GM13976 (cell line): ENCODE results near the gene SH3RF3.
"Not testable (repeated sequence)": the region's sequence is repeated elsewhere in the genome, so short reads cannot be mapped to it uniquely, and the experiment has no call there.

Experiments
- DNase-seq: peaks from one replicate; pipeline ENCODE4 v3.0.0; 2012; ENCODE audit warnings: low spot score
- in situ Hi-C: fragments of 300-500 bp; cut with MboI; formaldehyde crosslinking; loops from one replicate; pipeline ENCODE4 v1.12.0; 2022; ENCODE audit warnings: low sequenced_read_pairs, mixed read lengths, inconsistent platforms; ENCODE audit not compliant: unreplicated experiment
- TF ChIP-seq, protein P1 (sequence below): IDR thresholded peaks from 2 replicates; pipeline ENCODE4 v1.5.1; 2012; ENCODE audit warnings: borderline replicate concordance, mild to moderate bottlenecking; ENCODE audit not compliant: insufficient read depth; ENCODE audit errors: extremely low read depth, missing control alignments, control extremely low read depth

The SH3RF3 gene

DNA sequence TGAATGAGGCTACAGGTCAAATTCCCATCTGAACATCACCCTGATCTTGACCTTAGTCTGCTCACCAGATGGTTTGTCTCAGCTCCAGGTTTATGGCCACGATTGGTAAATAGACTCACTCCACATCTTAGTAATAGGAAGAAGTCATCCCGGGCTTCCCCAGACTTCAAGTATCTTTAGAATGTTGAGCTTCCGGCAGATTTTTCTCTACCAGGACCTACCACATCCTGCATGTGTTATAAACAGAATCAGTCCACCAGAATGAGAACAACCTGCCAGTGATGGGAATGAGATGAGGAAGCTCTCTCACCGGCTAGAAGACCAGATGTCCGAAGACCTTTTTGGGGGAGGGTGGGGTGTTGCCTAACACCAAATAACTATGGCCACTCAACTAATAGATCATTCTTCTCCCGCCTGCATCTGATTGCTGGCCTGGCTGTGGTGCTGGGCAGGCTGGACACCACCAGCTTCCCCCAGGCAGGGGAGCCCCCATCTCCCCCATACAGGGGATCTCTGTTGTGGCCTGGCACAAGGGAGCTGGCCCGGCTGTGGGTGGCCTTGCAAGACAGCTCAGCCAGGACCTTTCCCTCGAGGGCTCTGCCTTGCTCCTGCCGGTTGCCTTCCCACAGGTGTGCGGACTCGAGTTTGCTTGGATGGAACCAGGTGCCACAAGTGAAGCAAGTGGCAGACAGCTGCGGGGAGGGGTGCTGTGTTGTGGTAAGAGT, 88.5 kb downstream of the SH3RF3 start:
- TF ChIP-seq, protein P1, sequence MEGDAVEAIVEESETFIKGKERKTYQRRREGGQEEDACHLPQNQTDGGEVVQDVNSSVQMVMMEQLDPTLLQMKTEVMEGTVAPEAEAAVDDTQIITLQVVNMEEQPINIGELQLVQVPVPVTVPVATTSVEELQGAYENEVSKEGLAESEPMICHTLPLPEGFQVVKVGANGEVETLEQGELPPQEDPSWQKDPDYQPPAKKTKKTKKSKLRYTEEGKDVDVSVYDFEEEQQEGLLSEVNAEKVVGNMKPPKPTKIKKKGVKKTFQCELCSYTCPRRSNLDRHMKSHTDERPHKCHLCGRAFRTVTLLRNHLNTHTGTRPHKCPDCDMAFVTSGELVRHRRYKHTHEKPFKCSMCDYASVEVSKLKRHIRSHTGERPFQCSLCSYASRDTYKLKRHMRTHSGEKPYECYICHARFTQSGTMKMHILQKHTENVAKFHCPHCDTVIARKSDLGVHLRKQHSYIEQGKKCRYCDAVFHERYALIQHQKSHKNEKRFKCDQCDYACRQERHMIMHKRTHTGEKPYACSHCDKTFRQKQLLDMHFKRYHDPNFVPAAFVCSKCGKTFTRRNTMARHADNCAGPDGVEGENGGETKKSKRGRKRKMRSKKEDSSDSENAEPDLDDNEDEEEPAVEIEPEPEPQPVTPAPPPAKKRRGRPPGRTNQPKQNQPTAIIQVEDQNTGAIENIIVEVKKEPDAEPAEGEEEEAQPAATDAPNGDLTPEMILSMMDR, result no peak
- in situ Hi-C loops, result no loop called here
- no peak for DNase-seq

DNA sequence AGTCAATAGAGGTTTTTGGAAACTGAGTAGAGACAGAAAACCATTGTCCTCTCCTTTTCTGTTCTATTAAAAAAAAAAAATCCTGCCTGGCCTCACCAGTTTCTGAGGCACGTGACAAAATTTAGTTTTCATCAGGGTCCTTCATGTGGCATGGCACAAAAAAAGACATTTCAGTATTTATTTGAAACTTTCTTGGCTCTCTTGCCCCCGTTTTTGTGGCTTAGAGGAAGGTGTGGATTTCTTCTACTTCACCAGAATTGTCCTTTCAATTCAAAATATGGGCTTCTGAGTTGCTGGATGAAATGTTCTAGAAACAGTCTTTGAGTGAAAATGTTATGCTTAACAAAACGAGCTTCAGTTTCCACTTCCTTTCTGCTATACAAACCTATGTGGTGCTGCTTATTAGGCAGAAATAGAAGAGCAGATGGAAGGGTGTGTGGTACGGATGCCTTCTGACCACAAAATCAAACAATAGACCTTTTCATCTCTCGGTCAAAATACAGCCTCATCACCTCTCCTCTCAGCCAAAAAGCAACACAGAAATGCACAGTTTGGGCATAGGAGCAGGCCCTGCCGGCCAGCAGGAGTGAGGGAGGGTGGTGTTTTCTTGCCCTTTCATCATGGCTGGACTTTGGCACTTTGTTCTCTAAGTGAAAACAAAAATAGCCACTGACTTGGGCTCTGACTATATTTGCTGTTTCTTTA, 89.2 kb downstream of the SH3RF3 start:
- no peak for DNase-seq
- TF ChIP-seq, protein P1, result no peak
- in situ Hi-C loops, result no loop called here

DNA sequence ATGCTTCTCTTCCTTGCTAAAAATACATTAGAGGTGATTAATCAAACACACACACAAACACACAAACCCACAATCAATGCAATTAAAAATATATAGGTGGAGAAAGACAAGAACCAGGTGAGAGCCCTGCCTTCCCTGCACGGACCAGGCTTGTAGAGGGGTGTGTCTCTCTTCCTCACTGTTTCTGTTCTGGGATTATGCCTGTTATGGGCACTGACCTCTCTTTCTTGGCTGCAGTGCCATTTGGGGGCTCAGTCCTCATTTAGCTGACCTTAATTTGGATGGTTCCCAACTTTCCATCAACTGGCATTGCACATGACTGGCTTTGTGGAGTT, 89.8 kb downstream of the SH3RF3 start:
- TF ChIP-seq, protein P1, result no peak
- no peak for DNase-seq
- in situ Hi-C loops, result no loop called here

DNA sequence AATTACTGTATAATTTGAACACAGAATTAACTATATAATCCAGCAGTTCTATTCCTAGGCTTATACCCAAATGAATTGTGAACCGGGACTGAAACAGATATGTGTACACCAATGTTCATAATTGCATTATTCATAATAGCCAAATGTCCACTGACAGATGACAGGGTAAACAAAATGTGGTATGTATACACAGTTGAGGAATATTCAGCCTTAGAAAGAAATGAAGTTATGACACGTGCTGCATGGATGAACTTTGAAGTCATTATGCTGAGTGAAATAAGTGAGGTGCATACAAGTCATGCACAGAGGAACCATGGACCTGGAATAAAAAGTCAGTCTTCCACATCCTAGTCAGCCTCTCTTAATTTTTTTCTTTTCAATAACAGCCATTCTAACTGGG, 91.9 kb downstream of the SH3RF3 start:
- TF ChIP-seq, protein P1, result no peak
- in situ Hi-C loops, result no loop called here
- DNase-seq, result no peak

DNA sequence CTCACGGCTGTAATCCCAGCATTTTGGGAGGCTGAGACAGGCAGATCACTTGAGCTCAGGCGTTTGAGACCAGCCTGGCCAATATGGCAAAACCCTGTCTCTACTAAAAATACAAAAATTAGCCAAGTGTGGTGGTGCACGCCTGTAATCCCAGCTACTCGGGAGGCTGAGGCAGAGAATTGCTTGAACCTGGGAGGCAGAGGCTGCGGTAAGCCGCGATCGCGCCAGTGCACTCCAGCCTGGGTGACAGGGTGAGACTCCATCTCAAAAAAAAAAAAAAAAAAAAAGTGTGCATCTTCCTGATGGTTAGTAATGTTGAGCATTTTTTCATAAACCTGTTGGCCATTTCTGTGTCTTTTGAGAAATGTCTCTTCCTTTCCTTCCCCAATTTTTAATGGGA, 92.3 kb downstream of the SH3RF3 start:
- in situ Hi-C loops, DNase-seq: not testable (repeated sequence)

DNA sequence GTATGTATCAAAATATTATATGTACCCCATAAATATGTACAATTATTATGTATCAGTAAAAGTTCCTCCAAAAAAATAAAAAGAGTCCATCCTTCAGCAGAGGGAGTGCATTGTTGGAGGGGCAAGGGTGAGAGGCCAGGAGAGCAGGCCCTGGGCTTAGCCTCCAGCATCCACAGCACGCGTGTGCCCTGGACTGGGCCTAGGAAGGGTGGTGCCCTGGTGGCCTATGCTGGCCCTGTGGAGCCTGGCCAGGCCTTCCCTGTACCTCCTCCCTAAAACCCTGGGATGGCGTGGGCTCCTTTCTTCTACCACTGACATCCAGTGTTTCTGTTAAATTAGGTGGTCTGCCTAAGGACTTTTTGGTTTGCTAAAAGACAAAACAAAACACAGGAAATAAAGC, 93.4 kb downstream of the SH3RF3 start:
- DNase-seq, result no peak
- in situ Hi-C loops, result no loop called here
- TF ChIP-seq, protein P1, result no peak

DNA sequence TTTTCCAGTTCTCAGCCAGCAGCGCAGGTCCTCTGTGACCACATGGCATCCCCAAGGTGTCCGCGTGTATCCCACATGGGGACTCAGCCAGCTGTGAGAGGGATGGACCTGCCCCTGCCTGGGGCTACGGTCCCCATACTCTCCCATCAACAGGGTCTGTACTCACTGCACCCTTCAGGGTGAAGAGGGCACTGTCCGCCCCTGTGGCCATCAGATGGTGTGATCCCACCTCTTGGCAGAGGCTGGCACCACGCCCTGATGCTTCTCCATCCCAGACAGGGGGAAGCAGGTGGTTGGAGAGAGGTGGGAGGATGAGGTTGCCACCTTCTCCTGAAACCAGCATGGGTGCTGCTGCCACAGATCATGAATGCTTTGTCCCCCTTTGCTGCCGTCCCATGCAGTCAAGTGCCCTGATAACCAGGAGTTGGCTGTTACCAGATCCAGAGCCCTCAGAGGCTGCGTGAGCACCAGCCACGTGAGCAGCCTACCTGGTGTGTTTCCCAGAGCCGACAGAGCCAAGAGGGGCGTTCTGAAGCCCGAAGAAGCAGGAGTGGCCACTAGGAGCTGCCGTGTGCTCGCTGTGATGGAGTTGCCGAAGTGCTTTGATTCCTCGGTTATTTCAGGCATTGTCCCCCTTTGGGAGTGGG, 93.9 kb downstream of the SH3RF3 start:
- TF ChIP-seq, protein P1, result no peak
- in situ Hi-C loops, result no loop called here
- DNase-seq, result no peak
